ENCODE measurements around the gene CSF1R.

- TF ChIP-seq POLR2AphosphoS5 (IDR thresholded peaks at IDR 0.05) (no peak), POLR2A (IDR thresholded peaks at IDR 0.05) (no peak)
- TF ChIP-seq, protein P1, sequence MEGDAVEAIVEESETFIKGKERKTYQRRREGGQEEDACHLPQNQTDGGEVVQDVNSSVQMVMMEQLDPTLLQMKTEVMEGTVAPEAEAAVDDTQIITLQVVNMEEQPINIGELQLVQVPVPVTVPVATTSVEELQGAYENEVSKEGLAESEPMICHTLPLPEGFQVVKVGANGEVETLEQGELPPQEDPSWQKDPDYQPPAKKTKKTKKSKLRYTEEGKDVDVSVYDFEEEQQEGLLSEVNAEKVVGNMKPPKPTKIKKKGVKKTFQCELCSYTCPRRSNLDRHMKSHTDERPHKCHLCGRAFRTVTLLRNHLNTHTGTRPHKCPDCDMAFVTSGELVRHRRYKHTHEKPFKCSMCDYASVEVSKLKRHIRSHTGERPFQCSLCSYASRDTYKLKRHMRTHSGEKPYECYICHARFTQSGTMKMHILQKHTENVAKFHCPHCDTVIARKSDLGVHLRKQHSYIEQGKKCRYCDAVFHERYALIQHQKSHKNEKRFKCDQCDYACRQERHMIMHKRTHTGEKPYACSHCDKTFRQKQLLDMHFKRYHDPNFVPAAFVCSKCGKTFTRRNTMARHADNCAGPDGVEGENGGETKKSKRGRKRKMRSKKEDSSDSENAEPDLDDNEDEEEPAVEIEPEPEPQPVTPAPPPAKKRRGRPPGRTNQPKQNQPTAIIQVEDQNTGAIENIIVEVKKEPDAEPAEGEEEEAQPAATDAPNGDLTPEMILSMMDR (IDR thresholded peaks at IDR 0.05), result no peak
Observed at GRCh38 chr5:150070821-150071220, 15.5 kb downstream of the CSF1R start.

Data from stomach (tissue), 4 donors.